HL-60 (cell line): ENCODE results near the gene NFE2L3.

ENCODE experiments used
- DNase-seq, 2 experiments: peaks; one replicate each; pipeline ENCODE4 v3.0.0-alpha.2; 2010 to 2020; ENCODE audit warnings: low read depth in 1 of 2, low spot score in 1 of 2
- H3K27ac ChIP-seq: fragments of 250-450 bp; sonication (Bioruptor Pico); replicated peaks from 2 replicates; pipeline ENCODE4 v1.5.1; 2020; ENCODE audit warnings: mild to moderate bottlenecking, moderate library complexity
- H3K27me3 ChIP-seq: fragments of 250-450 bp; sonication (Bioruptor Pico); 2 replicates; pipeline ENCODE4 v1.5.1; 2021; ENCODE audit warnings: mild to moderate bottlenecking, moderate library complexity; ENCODE audit not compliant: insufficient read depth, poor library complexity, severe bottlenecking
- H3K4me3 ChIP-seq: replicated peaks from 2 replicates; pipeline ENCODE4 v1.5.1; 2011; ENCODE audit warnings: mild to moderate bottlenecking, control low read depth, low read length; ENCODE audit not compliant: insufficient read depth
- CTCF ChIP-seq: IDR thresholded peaks from one replicate; pipeline ENCODE4 v1.5.1; 2011; ENCODE audit warnings: low read length, control low read depth, inconsistent platforms; ENCODE audit not compliant: insufficient read depth
- GABPA ChIP-seq: IDR thresholded peaks from 2 replicates; pipeline ENCODE4 v1.6.1; 2012; ENCODE audit warnings: low read depth
- POLR2AphosphoS5 ChIP-seq: IDR thresholded peaks from 2 replicates; pipeline ENCODE4 v1.6.1; 2012; ENCODE audit warnings: low read depth
- REST ChIP-seq: IDR thresholded peaks from 2 replicates; pipeline ENCODE4 v1.6.1; 2012; ENCODE audit warnings: low read depth; ENCODE audit not compliant: insufficient replicate concordance
- SPI1 ChIP-seq: IDR thresholded peaks from 2 replicates; pipeline ENCODE4 v1.6.1; 2012; ENCODE audit warnings: low read depth, mild to moderate bottlenecking, borderline replicate concordance

NFE2L3 gene

GRCh38 chr7:26198781-26199169 is 46.8 kb downstream of the NFE2L3 start:
- Histone ChIP-seq H3K27me3 (no peaks in the 10 kb centered on the region), H3K27ac (peak overlapping the region; percentile 100), H3K4me3 (peak overlapping the region; percentile 77)
- no peak for DNase-seq
- TF ChIP-seq GABPA (no peak), CTCF (no peak), REST (no peak), SPI1 (no peak), POLR2AphosphoS5 (no peak)

GRCh38 chr7:26199301-26200037 is 47.5 kb downstream of the NFE2L3 start:
- no peak; the same call in 1 of the 2 replicates for TF ChIP-seq POLR2AphosphoS5
- no peak for TF ChIP-seq GABPA
- no peak for TF ChIP-seq CTCF
- no peak for TF ChIP-seq REST
- TF ChIP-seq SPI1: no peak
- Histone ChIP-seq H3K27ac (peak overlapping the region; percentile 100), H3K4me3 (peak overlapping the region; percentile 77), H3K27me3 (no peaks in the 10 kb centered on the region)
- peak in 1 of 2 experiments; percentile 43 for DNase-seq

- no peaks in the 10 kb centered on the region for H3K27me3 ChIP-seq
- H3K4me3 ChIP-seq: peak overlapping the region; percentile 77
- peak in 1 of 2 experiments; percentile 57 for DNase-seq
- TF ChIP-seq REST (no peak), GABPA (no peak), POLR2AphosphoS5 (no peak), SPI1 (peak; percentile 18; the same call in 1 of the 2 replicates)
- H3K27ac ChIP-seq: peak overlapping the region; percentile 100
Measured at GRCh38 chr7:26200038-26200443, 48.0 kb downstream of the NFE2L3 start.
